ENCODE results near the gene KBTBD7. TPM values are rescaled to one million over a fixed set of nuclear protein-coding genes. Genes with fewer than 3 reads are reported as not detected.
A peak's percentile ranks its signal among the peaks of the same experiment; 100 is the strongest.

KBTBD7 gene
- total and polyA plus RNA-seq, 7 experiments from 2014 or later, result 2.8 to 12.9 (median 11.5) TPM

DNA sequence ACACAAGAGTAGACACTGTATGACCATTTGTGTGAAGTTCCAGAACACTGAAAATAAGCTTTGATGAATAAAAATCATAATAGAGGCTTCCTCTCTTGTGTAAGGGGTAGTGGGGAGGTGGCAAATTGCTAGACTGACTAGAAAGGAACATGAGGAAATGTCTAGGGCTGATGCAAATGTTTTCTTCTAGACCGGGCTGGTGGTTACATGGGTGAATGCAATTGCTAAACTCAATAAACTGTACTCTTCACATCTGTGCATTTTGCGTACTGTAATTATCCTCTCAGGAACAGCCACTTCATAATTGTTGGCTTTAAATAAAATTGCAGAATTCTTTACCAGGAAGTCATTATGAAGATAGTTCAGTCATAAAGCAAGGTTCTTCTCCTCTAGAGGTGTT lies 5.2 kb upstream of the KBTBD7 start:
- no peaks in the 10 kb centered on the region for H3K4me1 ChIP-seq (ENCODE audit: control insufficient read depth in 2 of 2, insufficient read depth in 2 of 2, low read length in 2 of 2)
- DNase-seq (no peak), ATAC-seq (peak; percentile 44)
- Mint-ChIP-seq H3K9me3 (no peaks in the 10 kb centered on the region), H3K36me3 (no peaks in the 10 kb centered on the region), H3K4me3 (no peak overlapping the region), H3K27me3 (no peaks in the 10 kb centered on the region), H3K27ac (no peak overlapping the region), H3K4me1 (peaks cover 0 to 11% (median 2%) of the 10 kb centered on the region in 7 donors)
- no peak overlapping the region for H3K4me3 ChIP-seq (ENCODE audit: low read length)
- CTCF ChIA-PET, result no interaction called here
- no peaks in the 10 kb centered on the region for H3K36me3 ChIP-seq (ENCODE audit: control insufficient read depth in 2 of 3, insufficient read depth in 3 of 3, low read length in 3 of 3)
- POLR2A ChIA-PET, result no interaction called here
- intact Hi-C loops (cut with micrococcal nuclease), result loop anchor here in 1 of 2 donors (10.0 kb wide), 1 partner anchor 1545 kb away; the partner anchor contains the start of gene COG6
- no peaks in the 10 kb centered on the region for H3K9me3 ChIP-seq (ENCODE audit: control insufficient read depth in 2 of 3, low read length in 3 of 3)
- H3K27me3 ChIP-seq (ENCODE audit: control insufficient read depth in 2 of 2, insufficient read depth in 2 of 2, low read length in 2 of 2), result no peaks in the 10 kb centered on the region
- H3K27ac ChIP-seq (ENCODE audit: low read depth, low read length), result no peak overlapping the region

DNA sequence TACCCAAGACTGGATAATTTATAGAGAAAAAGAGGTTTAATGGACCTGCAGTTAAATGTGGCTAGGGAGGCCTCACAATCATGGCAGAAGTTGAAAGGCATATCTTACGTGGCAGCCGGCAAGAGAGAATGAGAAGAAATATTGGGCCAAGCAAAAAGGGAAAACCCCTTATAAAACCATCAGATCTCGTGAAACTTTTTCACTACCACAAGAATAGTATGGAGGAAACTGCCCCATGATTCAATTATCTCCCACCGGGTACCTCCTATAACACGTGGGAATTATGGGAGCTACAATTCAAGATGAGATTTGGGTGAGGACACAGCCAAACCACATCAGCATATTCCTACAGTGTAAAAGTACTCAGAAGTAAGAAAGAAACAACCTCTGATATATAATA lies 4.7 kb upstream of the KBTBD7 start:
- peaks cover 0 to 3% (median 0%) of the 10 kb centered on the region in 5 donors for H3K36me3 Mint-ChIP-seq
- intact Hi-C loops (cut with micrococcal nuclease), result loop anchor here in 1 of 2 donors (10.0 kb wide), 1 partner anchor 1544 kb away; the partner anchor contains the start of gene COG6
- no peaks in the 10 kb centered on the region for H3K9me3 ChIP-seq (ENCODE audit: control insufficient read depth in 2 of 3, low read length in 3 of 3)

DNA sequence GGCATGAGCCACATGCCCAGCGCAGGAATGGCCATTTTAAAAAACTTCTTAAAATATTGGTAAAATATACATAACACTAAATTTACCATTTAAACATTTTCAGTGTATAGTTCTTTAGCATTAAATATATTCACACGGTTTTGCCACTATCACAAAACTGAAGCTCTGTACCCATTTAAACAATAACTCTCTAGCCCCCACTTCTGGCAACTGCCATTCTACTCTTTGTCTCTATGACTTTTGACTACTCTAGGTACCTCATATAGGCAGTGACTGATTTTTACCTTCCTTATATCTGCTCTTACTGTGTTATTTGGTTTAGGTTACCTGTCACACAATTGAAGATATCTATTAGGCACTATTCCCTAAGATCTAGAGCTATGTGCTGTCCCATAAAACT lies 2.3 kb upstream of the KBTBD7 start:
- no peak overlapping the region for H3K4me3 ChIP-seq (ENCODE audit: low read length)
- no peak overlapping the region for H3K27ac ChIP-seq (ENCODE audit: low read depth, low read length)
- H3K27me3 ChIP-seq (ENCODE audit: control insufficient read depth in 2 of 2, insufficient read depth in 2 of 2, low read length in 2 of 2), result no peaks in the 10 kb centered on the region
- H3K27ac Mint-ChIP-seq, result no peak overlapping the region
- H3K27me3 Mint-ChIP-seq, result no peaks in the 10 kb centered on the region
- no peaks in the 10 kb centered on the region for H3K36me3 ChIP-seq (ENCODE audit: control insufficient read depth in 2 of 3, insufficient read depth in 3 of 3, low read length in 3 of 3)
- H3K4me1 ChIP-seq (ENCODE audit: control insufficient read depth in 2 of 2, insufficient read depth in 2 of 2, low read length in 2 of 2), result peaks cover 0 to 9% of the 10 kb centered on the region in 2 donors
- no peak overlapping the region for H3K4me3 Mint-ChIP-seq
- CTCF ChIA-PET, result interaction anchor here (0.5 to 1.5 kb wide), 2 partner anchors 62 to 142 kb away, joined by 3 to 5 read pairs; no protein-coding TSS in a partner anchor
- POLR2A ChIA-PET, result interaction anchor here (0.6 to 1.0 kb wide), 3 partner anchors 19 to 136 kb away, joined by 3 read pairs; no protein-coding TSS in a partner anchor
- H3K4me1 Mint-ChIP-seq, result peaks cover 9 to 37% (median 29%) of the 10 kb centered on the region in 7 donors
- intact Hi-C loops (cut with micrococcal nuclease), result loop anchor here in 1 of 2 donors (10.0 kb wide), 1 partner anchor 1542 kb away; the partner anchor contains the start of gene COG6
- H3K36me3 Mint-ChIP-seq, result peaks cover 0 to 19% (median 4%) of the 10 kb centered on the region in 5 donors
- peaks cover 0 to 6% (median 0%) of the 10 kb centered on the region in 11 donors for H3K9me3 Mint-ChIP-seq
- peak in 2 of 9 donors; percentile 2 to 18 for DNase-seq
- no peaks in the 10 kb centered on the region for H3K9me3 ChIP-seq (ENCODE audit: control insufficient read depth in 2 of 3, low read length in 3 of 3)
- ATAC-seq, result no peak

More for the DNA sequence above, 4.7 kb upstream of the KBTBD7 start:
- Histone ChIP-seq H3K27me3 (ENCODE audit: control insufficient read depth in 2 of 2, insufficient read depth in 2 of 2, low read length in 2 of 2) (no peaks in the 10 kb centered on the region), H3K36me3 (ENCODE audit: control insufficient read depth in 2 of 3, insufficient read depth in 3 of 3, low read length in 3 of 3) (no peaks in the 10 kb centered on the region), H3K4me3 (ENCODE audit: low read length) (no peak overlapping the region), H3K27ac (ENCODE audit: low read depth, low read length) (no peak overlapping the region), H3K4me1 (ENCODE audit: control insufficient read depth in 2 of 2, insufficient read depth in 2 of 2, low read length in 2 of 2) (no peaks in the 10 kb centered on the region)
- Mint-ChIP-seq H3K27ac (no peak overlapping the region), H3K4me1 (peaks cover 0 to 15% (median 7%) of the 10 kb centered on the region in 7 donors), H3K27me3 (no peaks in the 10 kb centered on the region), H3K9me3 (no peaks in the 10 kb centered on the region), H3K4me3 (no peak overlapping the region)
- ChIA-PET CTCF (interaction anchor here (0.7 kb wide), 1 partner anchor 1522 kb away, joined by 3 read pairs; no protein-coding TSS in a partner anchor), POLR2A (no interaction called here)
- no peak for DNase-seq
- no peak for ATAC-seq

DNA sequence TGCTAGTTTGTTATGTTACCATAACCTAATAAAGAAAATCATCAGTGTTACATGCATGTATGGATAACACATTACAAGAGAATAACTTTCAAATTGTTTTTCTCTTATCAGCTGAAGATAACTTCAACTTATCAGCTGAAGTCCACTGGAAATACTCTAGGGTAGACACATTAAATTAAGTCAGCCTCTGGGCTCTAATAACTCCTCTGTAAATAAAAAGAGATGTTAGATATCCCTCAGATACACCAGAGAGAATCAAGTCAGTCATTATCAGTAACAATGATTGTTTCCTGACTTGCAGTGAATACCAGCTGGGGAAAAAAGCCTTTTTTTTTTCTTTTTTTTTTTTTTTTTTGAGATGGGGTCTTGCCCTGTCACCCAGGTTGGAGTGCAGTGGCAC lies 1.6 kb upstream of the KBTBD7 start:
- no peak for ATAC-seq
- ChIA-PET POLR2A (interaction anchor here (0.6 to 1.0 kb wide), 3 partner anchors 20 to 136 kb away, joined by 3 read pairs; no protein-coding TSS in a partner anchor), CTCF (interaction anchor here (1.5 kb wide), 1 partner anchor 142 kb away, joined by 5 read pairs; no protein-coding TSS in a partner anchor)
- H3K27ac ChIP-seq (ENCODE audit: low read depth, low read length), result no peak overlapping the region
- no peak overlapping the region for H3K4me3 ChIP-seq (ENCODE audit: low read length)
- no peak for DNase-seq
- Mint-ChIP-seq H3K4me1 (peaks cover 11 to 38% (median 31%) of the 10 kb centered on the region in 7 donors), H3K27me3 (no peaks in the 10 kb centered on the region), H3K4me3 (peak overlapping the region in 2 of 10 donors; percentile 4 to 49), H3K9me3 (peaks cover 0 to 6% (median under 1%) of the 10 kb centered on the region in 11 donors), H3K36me3 (peaks cover 0 to 20% (median 5%) of the 10 kb centered on the region in 5 donors), H3K27ac (no peak overlapping the region)
- H3K36me3 ChIP-seq (ENCODE audit: control insufficient read depth in 2 of 3, insufficient read depth in 3 of 3, low read length in 3 of 3), result no peaks in the 10 kb centered on the region
- intact Hi-C loops (cut with micrococcal nuclease), result loop anchor here in 1 of 2 donors (10.0 kb wide), 1 partner anchor 1541 kb away; the partner anchor contains the start of gene COG6
- no peaks in the 10 kb centered on the region for H3K9me3 ChIP-seq (ENCODE audit: control insufficient read depth in 2 of 3, low read length in 3 of 3)
- H3K27me3 ChIP-seq (ENCODE audit: control insufficient read depth in 2 of 2, insufficient read depth in 2 of 2, low read length in 2 of 2), result no peaks in the 10 kb centered on the region
- peaks cover 0 to 10% of the 10 kb centered on the region in 2 donors for H3K4me1 ChIP-seq (ENCODE audit: control insufficient read depth in 2 of 2, insufficient read depth in 2 of 2, low read length in 2 of 2)

DNA sequence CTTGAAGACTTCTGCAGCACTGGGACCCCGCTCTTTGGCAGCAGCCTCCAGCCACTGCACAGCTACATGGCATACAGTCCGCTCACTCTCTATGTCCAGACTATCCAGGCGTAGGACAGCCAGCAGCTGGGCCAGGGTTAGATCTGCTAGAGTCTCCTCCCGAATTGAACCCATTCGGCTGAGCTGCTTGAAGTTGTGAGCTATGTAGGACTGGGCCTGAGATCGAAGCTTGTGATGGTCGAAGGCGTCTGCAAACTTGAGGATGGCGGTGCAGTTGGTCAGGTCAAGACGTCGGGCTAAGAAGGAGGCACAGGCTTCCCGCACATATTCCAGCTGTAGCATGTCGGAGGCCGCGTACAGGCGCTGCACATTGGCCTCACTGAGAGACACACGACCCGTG lies 900 bp downstream of the KBTBD7 start:
- Mint-ChIP-seq H3K4me3 (peak overlapping the region; percentile 87 to 98 (median 94)), H3K36me3 (peaks cover 0 to 36% (median 20%) of the 10 kb centered on the region in 5 donors), H3K27me3 (no peaks in the 10 kb centered on the region), H3K27ac (peak overlapping the region in 8 of 9 donors; percentile 46 to 94 (median 86)), H3K4me1 (peaks cover 25 to 50% (median 41%) of the 10 kb centered on the region in 7 donors), H3K9me3 (peaks cover 0 to 10% (median 1%) of the 10 kb centered on the region in 11 donors)
- ChIA-PET CTCF (interaction anchor here (0.7 kb wide), 1 partner anchor 106 kb away, joined by 3 read pairs; no protein-coding TSS in a partner anchor), POLR2A (no interaction called here)
- DNase-seq (no peak), ATAC-seq (no peak)
- peaks cover 0 to 13% of the 10 kb centered on the region in 2 donors for H3K4me1 ChIP-seq (ENCODE audit: control insufficient read depth in 2 of 2, insufficient read depth in 2 of 2, low read length in 2 of 2)
- peaks cover 0 to 6% (median 0%) of the 10 kb centered on the region in 3 experiments for H3K36me3 ChIP-seq (ENCODE audit: control insufficient read depth in 2 of 3, insufficient read depth in 3 of 3, low read length in 3 of 3)
- intact Hi-C loops (cut with micrococcal nuclease), result loop anchor here in 1 of 2 donors (5.0 to 10.0 kb wide), 2 partner anchors 264 to 1539 kb away; partner anchors contain the start of genes COG6 and RGCC
- peak overlapping the region; percentile 85 for H3K4me3 ChIP-seq (ENCODE audit: low read length)
- H3K27me3 ChIP-seq (ENCODE audit: control insufficient read depth in 2 of 2, insufficient read depth in 2 of 2, low read length in 2 of 2), result no peaks in the 10 kb centered on the region
- no peak overlapping the region for H3K27ac ChIP-seq (ENCODE audit: low read depth, low read length)
- no peaks in the 10 kb centered on the region for H3K9me3 ChIP-seq (ENCODE audit: control insufficient read depth in 2 of 3, low read length in 3 of 3)

DNA sequence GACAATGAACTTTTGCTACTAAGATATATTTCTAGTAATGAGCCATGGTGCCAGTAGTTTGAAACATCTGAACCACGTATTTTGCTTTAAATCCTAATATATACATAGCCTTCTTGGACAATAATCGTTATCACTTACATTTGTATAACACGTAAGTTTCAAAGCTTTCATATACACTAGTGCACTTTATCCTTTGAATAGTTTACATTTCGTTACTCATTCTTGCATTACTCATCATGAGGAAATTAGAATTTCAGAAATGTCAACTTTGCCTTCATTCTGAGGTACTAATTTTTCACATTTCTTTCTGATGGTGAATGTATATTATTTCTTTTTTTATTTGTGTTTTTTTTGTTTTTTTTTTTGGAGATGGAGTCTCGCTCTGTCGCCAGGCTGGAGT lies 5.8 kb downstream of the KBTBD7 start:
- ChIA-PET CTCF (no interaction called here), POLR2A (no interaction called here)
- Histone ChIP-seq H3K9me3 (ENCODE audit: control insufficient read depth in 2 of 3, low read length in 3 of 3) (no peaks in the 10 kb centered on the region), H3K4me3 (ENCODE audit: low read length) (no peak overlapping the region), H3K36me3 (ENCODE audit: control insufficient read depth in 2 of 3, insufficient read depth in 3 of 3, low read length in 3 of 3) (peaks cover 0 to 6% (median 0%) of the 10 kb centered on the region in 3 experiments), H3K27ac (ENCODE audit: low read depth, low read length) (no peak overlapping the region), H3K4me1 (ENCODE audit: control insufficient read depth in 2 of 2, insufficient read depth in 2 of 2, low read length in 2 of 2) (peaks cover 0 to 13% of the 10 kb centered on the region in 2 donors), H3K27me3 (ENCODE audit: control insufficient read depth in 2 of 2, insufficient read depth in 2 of 2, low read length in 2 of 2) (no peaks in the 10 kb centered on the region)
- H3K36me3 Mint-ChIP-seq, result peaks cover 0 to 35% (median 20%) of the 10 kb centered on the region in 5 donors
- no peak overlapping the region for H3K4me3 Mint-ChIP-seq
- intact Hi-C loops (cut with micrococcal nuclease), result no loop called here
- peaks cover 0 to 10% (median 1%) of the 10 kb centered on the region in 11 donors for H3K9me3 Mint-ChIP-seq
- no peaks in the 10 kb centered on the region for H3K27me3 Mint-ChIP-seq
- no peak for DNase-seq
- H3K27ac Mint-ChIP-seq, result no peak overlapping the region
- H3K4me1 Mint-ChIP-seq, result peaks cover 22 to 33% (median 29%) of the 10 kb centered on the region in 7 donors
- ATAC-seq, result no peak
